GM12801 (cell line): ENCODE results near the gene AMBP.

Experiments
- TF ChIP-seq, protein P1 (sequence below): IDR thresholded peaks from one replicate; pipeline ENCODE4 v1.5.1; 2011; ENCODE audit warnings: control low read depth; ENCODE audit not compliant: insufficient read length; ENCODE audit errors: extremely low read depth

AMBP gene

DNA sequence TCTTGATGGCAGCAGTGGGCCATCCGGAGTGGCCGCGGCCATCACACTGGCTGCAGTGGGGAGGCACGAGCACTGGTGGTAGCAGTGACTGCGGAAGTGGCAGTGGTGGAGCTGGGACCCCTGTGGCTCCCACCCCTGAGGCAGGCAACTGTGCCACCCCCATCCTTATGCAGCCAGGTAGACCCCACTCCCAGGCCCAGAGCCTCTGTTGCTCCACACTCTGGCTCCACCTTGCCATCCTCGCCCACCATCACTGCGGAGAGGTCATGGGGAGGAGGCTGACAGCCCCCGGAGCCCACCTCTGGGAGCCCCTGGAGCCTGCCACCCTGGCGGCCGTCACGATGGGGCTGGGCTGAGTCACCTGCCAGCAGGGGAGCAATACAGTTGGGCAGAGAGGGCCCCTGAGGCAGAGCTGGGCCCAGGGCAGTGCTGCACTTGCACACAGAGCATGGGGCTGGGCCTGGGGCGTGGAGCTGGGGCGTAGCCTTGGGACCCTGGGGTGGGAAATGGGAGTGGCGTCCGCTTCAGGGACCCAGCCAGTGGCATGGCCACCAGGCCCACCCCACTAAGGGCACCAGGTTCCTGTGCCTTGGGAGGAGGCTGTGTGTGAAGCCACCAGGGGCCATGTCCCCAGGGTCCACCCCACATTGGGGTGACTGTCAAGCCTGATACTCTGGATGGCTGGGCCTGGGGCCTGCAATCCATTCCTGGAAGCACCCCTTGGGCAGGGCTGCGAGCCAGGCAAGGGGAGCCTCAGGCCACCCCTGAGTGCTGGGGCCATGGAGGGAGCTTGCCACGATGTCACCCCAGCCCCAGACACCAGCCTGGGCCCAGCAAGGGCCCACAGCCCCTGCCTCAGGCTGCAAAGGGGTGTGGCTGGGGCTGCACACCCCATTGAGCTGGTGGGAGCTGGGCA lies 7.7 kb downstream of the AMBP start:
- TF ChIP-seq, protein P1, sequence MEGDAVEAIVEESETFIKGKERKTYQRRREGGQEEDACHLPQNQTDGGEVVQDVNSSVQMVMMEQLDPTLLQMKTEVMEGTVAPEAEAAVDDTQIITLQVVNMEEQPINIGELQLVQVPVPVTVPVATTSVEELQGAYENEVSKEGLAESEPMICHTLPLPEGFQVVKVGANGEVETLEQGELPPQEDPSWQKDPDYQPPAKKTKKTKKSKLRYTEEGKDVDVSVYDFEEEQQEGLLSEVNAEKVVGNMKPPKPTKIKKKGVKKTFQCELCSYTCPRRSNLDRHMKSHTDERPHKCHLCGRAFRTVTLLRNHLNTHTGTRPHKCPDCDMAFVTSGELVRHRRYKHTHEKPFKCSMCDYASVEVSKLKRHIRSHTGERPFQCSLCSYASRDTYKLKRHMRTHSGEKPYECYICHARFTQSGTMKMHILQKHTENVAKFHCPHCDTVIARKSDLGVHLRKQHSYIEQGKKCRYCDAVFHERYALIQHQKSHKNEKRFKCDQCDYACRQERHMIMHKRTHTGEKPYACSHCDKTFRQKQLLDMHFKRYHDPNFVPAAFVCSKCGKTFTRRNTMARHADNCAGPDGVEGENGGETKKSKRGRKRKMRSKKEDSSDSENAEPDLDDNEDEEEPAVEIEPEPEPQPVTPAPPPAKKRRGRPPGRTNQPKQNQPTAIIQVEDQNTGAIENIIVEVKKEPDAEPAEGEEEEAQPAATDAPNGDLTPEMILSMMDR = no peak

- TF ChIP-seq, protein P1 = no peak
These were observed 8.5 kb downstream of the AMBP start for GRCh38 chr9:114069476-114070187.

GRCh38 chr9:114065304-114065703 lies 12.8 kb downstream of the AMBP start:
- TF ChIP-seq, protein P1 = no peak

DNA sequence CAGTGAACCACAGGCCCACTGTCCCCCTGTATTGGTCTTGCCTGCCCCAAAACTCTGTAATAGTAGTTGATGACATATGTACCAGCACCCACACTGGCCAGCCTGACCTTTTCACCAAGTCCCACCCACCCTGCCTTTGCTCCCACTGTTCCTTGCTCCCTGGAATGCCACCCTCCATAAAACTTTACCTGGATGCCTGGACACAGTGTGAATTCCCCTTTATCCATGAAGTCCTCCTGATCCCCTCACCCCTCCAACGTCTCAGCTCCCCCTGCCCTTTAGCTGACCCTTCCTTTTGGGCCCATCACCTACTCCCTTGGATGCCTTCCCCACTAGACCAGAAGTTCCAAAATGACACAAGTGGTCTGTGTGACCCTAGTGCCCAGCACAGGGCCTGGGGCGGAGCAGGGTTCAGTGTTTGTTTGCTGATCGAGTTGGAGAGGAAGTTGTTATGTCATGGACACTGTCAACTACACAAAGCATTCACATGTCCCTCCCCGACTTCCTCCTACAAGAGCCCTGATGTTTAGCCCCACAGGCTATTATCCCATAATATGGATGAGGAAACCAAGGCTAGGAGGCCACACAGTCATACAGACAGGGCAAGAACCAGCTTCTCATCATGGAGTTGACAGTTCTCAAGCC lies 16.1 kb downstream of the AMBP start:
- TF ChIP-seq, protein P1 = no peak

GRCh38 chr9:114061292-114061691 lies 16.8 kb downstream of the AMBP start:
- TF ChIP-seq, protein P1 = no peak

DNA sequence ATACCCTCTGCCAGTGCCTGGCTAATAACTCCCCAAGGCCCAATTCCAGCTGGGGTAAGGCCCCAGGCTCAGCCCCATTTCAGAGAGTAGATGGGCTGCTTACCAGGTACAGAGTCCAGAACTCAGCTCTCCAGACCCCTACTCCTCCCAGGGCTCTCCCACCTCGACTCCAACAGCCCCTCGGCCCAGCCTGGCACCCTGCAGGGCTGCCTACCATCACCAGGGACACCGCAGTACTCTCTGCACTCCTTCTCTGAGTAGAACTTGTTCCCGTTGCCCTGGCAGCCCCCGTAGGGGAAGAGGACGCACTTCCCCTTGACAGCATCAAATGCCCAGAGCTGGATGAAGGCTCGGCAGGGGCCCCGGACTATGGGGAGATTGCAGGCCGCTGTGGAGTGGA lies 17.4 kb downstream of the AMBP start:
- TF ChIP-seq, protein P1 = no peak

DNA sequence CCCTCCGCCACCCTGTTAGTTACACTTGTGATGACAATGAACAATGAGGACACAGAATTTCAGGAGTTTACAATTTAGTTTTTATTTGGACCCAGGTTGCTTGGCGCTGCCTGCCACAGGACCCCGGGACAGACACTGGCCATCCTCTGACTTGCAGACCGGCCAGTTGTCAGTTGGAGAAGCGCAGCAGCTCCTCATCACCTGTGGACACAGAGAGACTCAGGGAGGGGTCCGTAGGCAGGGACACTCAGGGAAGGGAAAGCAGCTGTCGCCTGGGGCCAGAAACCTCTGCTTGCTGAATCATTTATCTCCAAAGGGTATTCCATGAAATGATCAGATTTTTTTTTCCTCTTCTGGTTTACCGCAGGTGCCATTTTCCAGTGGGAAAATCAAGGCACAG lies 18.0 kb downstream of the AMBP start:
- TF ChIP-seq, protein P1 = no peak
